Keratinocyte (primary cell): Measurements from ENCODE around the gene ESRRG. TPM values are rescaled to one million over a fixed set of nuclear protein-coding genes. Genes with fewer than 3 reads are reported as not detected.
A peak's percentile ranks its signal among the peaks of the same experiment; 100 is the strongest.

Experiments used
- DNase-seq: peaks from one replicate; pipeline ENCODE4 v3.0.0-alpha.2; 2011; ENCODE audit warnings: low read depth, missing footprints, low spot score
- FAIRE-seq: peaks from 2 replicates; lab custom pipeline; 2011; peaks lifted over from hg19 to GRCh38; lab: Jason Lieb, UNC
- H2AFZ ChIP-seq: 2 replicates; pipeline ENCODE4 v1.6.0; 2012; ENCODE audit warnings: low read length, control low read depth, inconsistent platforms; ENCODE audit not compliant: control insufficient read depth
- H3K27ac ChIP-seq: 2 replicates; pipeline ENCODE4 v1.5.1; 2011; ENCODE audit warnings: low read length; ENCODE audit not compliant: control insufficient read depth, insufficient read depth
- H3K27me3 ChIP-seq: 3 replicates; pipeline ENCODE4 v1.6.0; 2011; ENCODE audit warnings: low read length; ENCODE audit not compliant: control insufficient read depth, insufficient read depth; ENCODE audit errors: extremely low read depth
- H3K36me3 ChIP-seq, 2 experiments: 2 replicates in 1 of 2; 3 replicates in 1 of 2; pipeline ENCODE4 v1.5.1; 2011; ENCODE audit warnings: low read length in 2 of 2, mild to moderate bottlenecking in 1 of 2; ENCODE audit not compliant: control insufficient read depth in 2 of 2, insufficient read depth in 2 of 2; ENCODE audit errors: extremely low read depth in 1 of 2
- H3K4me1 ChIP-seq: 3 replicates; pipeline ENCODE4 v1.5.1; 2011; ENCODE audit warnings: low read length; ENCODE audit not compliant: control insufficient read depth, insufficient read depth; ENCODE audit errors: extremely low read depth
- H3K4me2 ChIP-seq: 3 replicates; pipeline ENCODE4 v1.6.0; 2011; ENCODE audit warnings: low read depth, low read length; ENCODE audit not compliant: control insufficient read depth, insufficient read depth; ENCODE audit errors: extremely low read depth
- H3K4me3 ChIP-seq, 3 experiments: fragments of 200-600 bp in 1 of 3; sonication (generic) in 1 of 3; 2 replicates in 2 of 3; 3 replicates in 1 of 3; pipeline ENCODE4 v1.5.1; 2011 to 2016; ENCODE audit warnings: low read length in 3 of 3, mild to moderate bottlenecking in 3 of 3, control low read depth in 2 of 3, inconsistent platforms in 1 of 3, low read depth in 1 of 3, mixed read lengths in 1 of 3, mixed run types in 1 of 3, moderate library complexity in 1 of 3; ENCODE audit not compliant: control insufficient read depth in 2 of 3, insufficient read depth in 2 of 3; ENCODE audit errors: extremely low read depth in 1 of 3
- H3K79me2 ChIP-seq: 2 replicates; pipeline ENCODE4 v1.6.0; 2012; ENCODE audit warnings: low read length; ENCODE audit not compliant: control insufficient read depth, insufficient read depth
- H3K9ac ChIP-seq: 3 replicates; pipeline ENCODE4 v1.6.0; 2011; ENCODE audit warnings: low read length; ENCODE audit not compliant: control insufficient read depth, insufficient read depth; ENCODE audit errors: extremely low read depth
- H3K9me1 ChIP-seq: 3 replicates; pipeline ENCODE4 v1.6.0; 2011; ENCODE audit warnings: low read length; ENCODE audit not compliant: control insufficient read depth, insufficient read depth; ENCODE audit errors: extremely low read depth
- H3K9me3 ChIP-seq: 2 replicates; pipeline ENCODE4 v1.5.1; 2012; ENCODE audit warnings: low read depth, low read length; ENCODE audit not compliant: control insufficient read depth
- H4K20me1 ChIP-seq: 3 replicates; pipeline ENCODE4 v1.6.0; 2011; ENCODE audit warnings: low read length; ENCODE audit not compliant: control insufficient read depth, insufficient read depth; ENCODE audit errors: extremely low read depth
- CTCF ChIP-seq, 3 experiments: IDR thresholded peaks in 1 of 3; conservative IDR thresholded peaks in 1 of 3; optimal IDR thresholded peaks in 1 of 3; 2 replicates in 2 of 3; 3 replicates in 1 of 3; pipeline versions ENCODE3 to v1.5.1; 2011; ENCODE audit warnings: low read length in 3 of 3, mild to moderate bottlenecking in 3 of 3, moderate library complexity in 2 of 3, control low read depth in 1 of 3, inconsistent platforms in 1 of 3; ENCODE audit not compliant: insufficient read depth in 2 of 3; ENCODE audit errors: extremely low read depth in 1 of 3
- EZH2 ChIP-seq: IDR thresholded peaks from one replicate; pipeline ENCODE4 v1.6.1; 2012; ENCODE audit warnings: inconsistent platforms, mild to moderate bottlenecking, low read length, moderate library complexity
- dilution Hi-C: fragments of 300-500 bp; cut with MboI; formaldehyde crosslinking; loops from one replicate; pipeline ENCODE4 v1.7.0; 2020; ENCODE audit warnings: low sequenced_read_pairs; ENCODE audit not compliant: extremely low pct_ligation_motif_present
- polyA plus RNA-seq, 5 experiments: library from polyadenylated mRNA; depleted of rRNA in 3 of 5; stranded (reverse) in 3 of 5; stranded (forward) in 1 of 5; unstranded in 1 of 5; fragments of >200 nt; gene quantifications; 1 replicate in 1 of 5; 2 replicates in 3 of 5; 3 replicates in 1 of 5; pipeline versions ENCODE4 v1.2.1 to v1.2.3, GENCODE V29; 2011 to 2012; ENCODE audit warnings: missing spikeins in 2 of 5, low read depth in 1 of 5, low replicate concordance in 1 of 5

The ESRRG gene
- polyA plus RNA-seq, 1 donor (not counting 4 experiments of a cell fraction or from before 2014, with no cell fraction given), result 0.08 TPM

GRCh38 chr1:216670118-216670883, 52.9 kb downstream of the ESRRG start:
- TF ChIP-seq EZH2 (no peak), CTCF (optimal IDR thresholded peaks at IDR 0.05 in 1 of 3, IDR thresholded peaks at IDR 0.05 in 1 of 3, conservative IDR thresholded peaks at IDR 0.05 in 1 of 3; ENCODE audit: extremely low read depth in 1 of 3, insufficient read depth in 2 of 3, low read length in 3 of 3) (peak in 1 of 3 experiments; percentile 27)
- H3K79me2 ChIP-seq, result no peaks in the 10 kb centered on the region
- no peak overlapping the region for H2AFZ ChIP-seq
- H3K27ac ChIP-seq, result no peak overlapping the region
- H3K27me3 ChIP-seq, result no peaks in the 10 kb centered on the region
- H3K4me2 ChIP-seq, result no peak overlapping the region
- H4K20me1 ChIP-seq, result no peaks in the 10 kb centered on the region
- no peaks in the 10 kb centered on the region for H3K36me3 ChIP-seq
- H3K9me1 ChIP-seq, result no peaks in the 10 kb centered on the region
- no peaks in the 10 kb centered on the region for H3K4me1 ChIP-seq
- no peaks in the 10 kb centered on the region for H3K9me3 ChIP-seq
- H3K4me3 ChIP-seq, result no peak overlapping the region
- dilution Hi-C loops, result no loop called here
- DNase-seq (no peak), FAIRE-seq (no peak)
- H3K9ac ChIP-seq, result no peak overlapping the region

DNA sequence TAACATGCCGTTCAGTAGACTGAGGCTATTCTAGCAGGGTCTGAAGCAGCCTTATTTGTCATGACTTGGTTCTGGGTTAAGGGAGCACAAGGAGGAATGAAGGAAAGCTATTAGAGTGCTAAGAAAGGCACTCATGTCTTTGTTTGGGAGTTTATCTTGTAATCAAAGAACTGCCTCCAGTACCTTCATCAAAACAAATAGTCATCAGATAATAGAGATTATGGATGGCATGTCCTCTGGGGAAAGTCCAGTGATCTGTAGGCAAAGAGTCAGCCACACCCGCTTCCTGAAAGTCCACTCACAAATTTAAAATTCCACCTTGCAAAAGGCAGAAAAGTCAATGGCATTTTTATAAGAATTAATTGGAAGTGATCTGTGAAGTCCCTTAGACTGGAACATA, 56.8 kb downstream of the ESRRG start:
- no peak for FAIRE-seq
- Histone ChIP-seq H4K20me1 (no peaks in the 10 kb centered on the region), H3K4me1 (no peaks in the 10 kb centered on the region), H3K9me3 (no peaks in the 10 kb centered on the region), H3K79me2 (no peaks in the 10 kb centered on the region), H3K9me1 (no peaks in the 10 kb centered on the region), H3K4me3 (no peak overlapping the region), H3K9ac (no peak overlapping the region), H2AFZ (no peak overlapping the region), H3K4me2 (no peak overlapping the region), H3K27ac (no peak overlapping the region), H3K27me3 (no peaks in the 10 kb centered on the region), H3K36me3 (no peaks in the 10 kb centered on the region)
- TF ChIP-seq EZH2 (no peak), CTCF (optimal IDR thresholded peaks at IDR 0.05 in 1 of 3, IDR thresholded peaks at IDR 0.05 in 1 of 3, conservative IDR thresholded peaks at IDR 0.05 in 1 of 3; ENCODE audit: extremely low read depth in 1 of 3, insufficient read depth in 2 of 3, low read length in 3 of 3) (no peak)
- dilution Hi-C loops, result no loop called here
- no peak for DNase-seq
